Measurements from ENCODE around the gene GNB5. TPM values are rescaled to one million over a fixed set of nuclear protein-coding genes. Genes with fewer than 3 reads are reported as not detected.

GNB5 gene
- total RNA-seq, 2 experiments from 2014 or later: 35.4 to 35.5 TPM

- no peaks in the 10 kb centered on the region for H3K27me3 Mint-ChIP-seq
- no peaks in the 10 kb centered on the region for H3K9me3 Mint-ChIP-seq
- no peak overlapping the region for H3K27ac Mint-ChIP-seq
- no peaks in the 10 kb centered on the region for H3K4me1 Mint-ChIP-seq
- H3K36me3 Mint-ChIP-seq (ENCODE audit: low read depth): peaks cover 27% of the 10 kb centered on the region
- POLR2A ChIA-PET: no interaction called here
- no peak for DNase-seq
- no peak overlapping the region for H3K4me3 Mint-ChIP-seq
- CTCF ChIA-PET: no interaction called here
Observed at GRCh38 chr15:52150043-52150825, 41.0 kb downstream of the GNB5 start.

- ChIA-PET POLR2A (no interaction called here), CTCF (interaction anchor here (1.4 kb wide), 1 partner anchor 9 kb away, joined by 3 read pairs; no protein-coding TSS in a partner anchor)
- Mint-ChIP-seq H3K36me3 (ENCODE audit: low read depth) (peaks cover 27% of the 10 kb centered on the region), H3K27ac (no peak overlapping the region), H3K9me3 (no peaks in the 10 kb centered on the region), H3K4me1 (no peaks in the 10 kb centered on the region), H3K4me3 (no peak overlapping the region), H3K27me3 (no peaks in the 10 kb centered on the region)
- DNase-seq: no peak
Observed at GRCh38 chr15:52148403-52148802, 42.8 kb downstream of the GNB5 start.

GRCh38 chr15:52146776-52147175 is 44.4 kb downstream of the GNB5 start:
- DNase-seq: no peak
- Mint-ChIP-seq H3K9me3 (no peaks in the 10 kb centered on the region), H3K27me3 (no peaks in the 10 kb centered on the region), H3K4me1 (no peaks in the 10 kb centered on the region), H3K36me3 (ENCODE audit: low read depth) (peaks cover 27% of the 10 kb centered on the region), H3K27ac (no peak overlapping the region), H3K4me3 (no peak overlapping the region)
- ChIA-PET CTCF (no interaction called here), POLR2A (interaction anchor here (1.3 kb wide), 1 partner anchor 32 kb away, joined by 3 read pairs; no protein-coding TSS in a partner anchor)

- Mint-ChIP-seq H3K4me3 (no peak overlapping the region), H3K9me3 (no peaks in the 10 kb centered on the region), H3K27me3 (no peaks in the 10 kb centered on the region), H3K27ac (no peak overlapping the region), H3K4me1 (no peaks in the 10 kb centered on the region), H3K36me3 (ENCODE audit: low read depth) (peaks cover 30% of the 10 kb centered on the region)
- no peak for DNase-seq
- ChIA-PET POLR2A (interaction anchor here (1.3 kb wide), 1 partner anchor 33 kb away, joined by 3 read pairs; no protein-coding TSS in a partner anchor), CTCF (no interaction called here)
Observed at GRCh38 chr15:52146261-52146660, 44.9 kb downstream of the GNB5 start.

GRCh38 chr15:52144656-52145178 is 46.5 kb downstream of the GNB5 start:
- POLR2A ChIA-PET: no interaction called here
- Mint-ChIP-seq H3K4me3 (no peak overlapping the region), H3K9me3 (no peaks in the 10 kb centered on the region), H3K27me3 (no peaks in the 10 kb centered on the region), H3K4me1 (peaks cover 3% of the 10 kb centered on the region), H3K36me3 (ENCODE audit: low read depth) (peaks cover 30% of the 10 kb centered on the region), H3K27ac (no peak overlapping the region)
- CTCF ChIA-PET: interaction anchor here (1.0 to 1.9 kb wide), 3 partner anchors 33 to 83 kb away, joined by 3 to 4 read pairs (median 3); partner anchors contain the start of gene BCL2L10
- DNase-seq: no peak

- Mint-ChIP-seq H3K4me3 (no peak overlapping the region), H3K9me3 (no peaks in the 10 kb centered on the region), H3K27ac (no peak overlapping the region), H3K4me1 (peaks cover 5% of the 10 kb centered on the region), H3K27me3 (no peaks in the 10 kb centered on the region), H3K36me3 (ENCODE audit: low read depth) (peaks cover 27% of the 10 kb centered on the region)
- DNase-seq: no peak
- POLR2A ChIA-PET: no interaction called here
- CTCF ChIA-PET: interaction anchor here (1.9 kb wide), 1 partner anchor 65 kb away, joined by 4 read pairs; no protein-coding TSS in a partner anchor
Observed at GRCh38 chr15:52143873-52144272, 47.3 kb downstream of the GNB5 start.

- POLR2A ChIA-PET: no interaction called here
- H3K9me3 Mint-ChIP-seq: no peaks in the 10 kb centered on the region
- H3K27ac Mint-ChIP-seq: no peak overlapping the region
- CTCF ChIA-PET: interaction anchor here (0.8 to 3.9 kb wide), 10 partner anchors 12 to 252 kb away, joined by 3 to 18 read pairs (median 3); no protein-coding TSS in a partner anchor
- H3K27me3 Mint-ChIP-seq: no peaks in the 10 kb centered on the region
- H3K4me3 Mint-ChIP-seq: no peak overlapping the region
- no peak for DNase-seq
- peaks cover 20% of the 10 kb centered on the region for H3K36me3 Mint-ChIP-seq (ENCODE audit: low read depth)
- H3K4me1 Mint-ChIP-seq: peaks cover 18% of the 10 kb centered on the region
Observed at GRCh38 chr15:52140646-52141045, 50.5 kb downstream of the GNB5 start.

GRCh38 chr15:52139599-52140462 is 51.4 kb downstream of the GNB5 start:
- Mint-ChIP-seq H3K4me3 (no peak overlapping the region), H3K27me3 (no peaks in the 10 kb centered on the region), H3K36me3 (ENCODE audit: low read depth) (peaks cover 18% of the 10 kb centered on the region), H3K27ac (no peak overlapping the region), H3K4me1 (peaks cover 20% of the 10 kb centered on the region), H3K9me3 (no peaks in the 10 kb centered on the region)
- ChIA-PET CTCF (interaction anchor here (0.6 to 3.9 kb wide), 23 partner anchors 8 to 363 kb away, joined by 3 to 18 read pairs (median 3); partner anchors contain the start of gene LEO1), POLR2A (interaction anchor here (0.9 to 1.3 kb wide), 2 partner anchors 10 to 56 kb away, joined by 3 read pairs; no protein-coding TSS in a partner anchor)
- peak; percentile 76 for DNase-seq

GRCh38 chr15:52137432-52138357 is 53.5 kb downstream of the GNB5 start:
- CTCF ChIA-PET: interaction anchor here (0.7 to 3.9 kb wide), 6 partner anchors 34 to 510 kb away, joined by 3 to 18 read pairs (median 5); partner anchors contain the start of gene LEO1
- peaks cover 22% of the 10 kb centered on the region for H3K36me3 Mint-ChIP-seq (ENCODE audit: low read depth)
- no peaks in the 10 kb centered on the region for H3K27me3 Mint-ChIP-seq
- H3K4me1 Mint-ChIP-seq: peaks cover 20% of the 10 kb centered on the region
- no peak overlapping the region for H3K4me3 Mint-ChIP-seq
- POLR2A ChIA-PET: no interaction called here
- no peak overlapping the region for H3K27ac Mint-ChIP-seq
- DNase-seq: no peak
- no peaks in the 10 kb centered on the region for H3K9me3 Mint-ChIP-seq

- H3K36me3 Mint-ChIP-seq (ENCODE audit: low read depth): peaks cover 27% of the 10 kb centered on the region
- no peaks in the 10 kb centered on the region for H3K27me3 Mint-ChIP-seq
- DNase-seq: no peak
- H3K4me1 Mint-ChIP-seq: peaks cover 20% of the 10 kb centered on the region
- POLR2A ChIA-PET: no interaction called here
- CTCF ChIA-PET: interaction anchor here (0.9 kb wide), 1 partner anchor 33 kb away, joined by 3 read pairs; no protein-coding TSS in a partner anchor
- no peak overlapping the region for H3K27ac Mint-ChIP-seq
- no peaks in the 10 kb centered on the region for H3K9me3 Mint-ChIP-seq
- no peak overlapping the region for H3K4me3 Mint-ChIP-seq
Observed at GRCh38 chr15:52136442-52136980, 54.7 kb downstream of the GNB5 start.

- ChIA-PET POLR2A (interaction anchor here (1.5 kb wide), 1 partner anchor 163 kb away, joined by 6 read pairs; the partner anchor contains the start of gene LEO1), CTCF (no interaction called here)
- no peaks in the 10 kb centered on the region for H3K27me3 Mint-ChIP-seq
- no peak for DNase-seq
- H3K36me3 Mint-ChIP-seq (ENCODE audit: low read depth): peaks cover 22% of the 10 kb centered on the region
- H3K4me3 Mint-ChIP-seq: no peak overlapping the region
- no peaks in the 10 kb centered on the region for H3K9me3 Mint-ChIP-seq
- no peak overlapping the region for H3K27ac Mint-ChIP-seq
- peaks cover 16% of the 10 kb centered on the region for H3K4me1 Mint-ChIP-seq
Observed at GRCh38 chr15:52134502-52135144, 56.6 kb downstream of the GNB5 start.

All from activated CD4-positive, alpha-beta memory T cell treated with anti-CD3 and anti-CD28 coated beads, Interleukin-2, amount 10 ng/mL, durations not matched to agents 7 days and 5 days (primary cell).